Measurements from ENCODE around the gene CACNA1I. TPM values are rescaled to one million over a fixed set of nuclear protein-coding genes. Genes with fewer than 3 reads are reported as not detected.

CACNA1I gene
- polyA plus RNA-seq, 1 of the 3 experiments (the other 2 are of a cell fraction): not detected

DNA sequence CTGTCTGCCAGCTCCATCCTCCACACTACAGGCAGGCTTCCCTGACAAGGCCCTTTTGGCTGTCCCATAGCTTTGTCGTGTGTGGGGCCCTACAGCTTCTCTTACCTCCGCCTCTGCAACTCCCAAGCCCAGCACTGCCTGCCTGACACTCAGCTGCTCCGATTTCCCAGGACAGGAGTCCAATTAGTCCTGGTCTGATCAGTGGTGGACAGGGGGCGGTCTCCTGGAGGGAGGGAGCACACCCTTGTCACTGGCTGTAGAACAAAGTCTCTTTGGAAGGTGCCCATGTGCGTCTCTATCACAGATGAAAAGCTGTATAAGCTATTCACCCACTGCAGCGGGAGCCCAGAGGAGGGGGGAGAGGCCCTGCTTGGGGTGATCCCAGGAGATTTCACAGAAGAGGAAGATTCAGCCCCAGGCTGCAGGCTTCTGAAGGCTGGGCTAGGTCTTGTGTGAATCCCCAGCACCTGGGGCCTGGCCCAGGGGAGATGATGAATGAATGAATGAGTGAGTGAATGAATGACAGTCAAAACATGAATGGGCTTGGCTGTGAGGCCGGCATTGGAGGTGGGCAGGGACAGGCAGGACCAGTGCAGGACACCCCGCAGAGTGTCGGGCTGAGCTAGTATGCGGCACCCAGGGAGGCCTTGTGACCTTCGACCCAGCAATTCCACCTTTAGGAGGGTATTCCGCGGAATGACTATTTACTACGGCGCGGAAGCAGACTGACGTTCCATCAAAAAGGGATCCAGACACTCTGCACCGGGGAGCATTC lies 142.4 kb downstream of the CACNA1I start:
- 70% methylated on average over 5 of the region's 18 CpGs for WGBS (ENCODE audit: low lambda C conversion rate)
- H3K9me3 ChIP-seq: no peaks in the 10 kb centered on the region
- no peaks in the 10 kb centered on the region for H3K27me3 ChIP-seq (ENCODE audit: insufficient read depth)
- no peak for DNase-seq
- H3K9me2 ChIP-seq: no peaks in the 10 kb centered on the region
- ChIA-PET CTCF (no interaction called here), POLR2A (no interaction called here)
- H3K27ac ChIP-seq (ENCODE audit: low read depth in 2 of 2, low read length in 1 of 2): no peak overlapping the region
- no peak overlapping the region for H2AFZ ChIP-seq (ENCODE audit: low read depth)
- H3K79me2 ChIP-seq (ENCODE audit: insufficient read depth): no peaks in the 10 kb centered on the region
- no peak overlapping the region for H3K4me2 ChIP-seq
- H3K4me3 ChIP-seq (ENCODE audit: low read depth in 2 of 2, low read length in 1 of 2): no peak overlapping the region
- no peaks in the 10 kb centered on the region for H3K36me3 ChIP-seq (replicated peaks in 1 of 2; ENCODE audit: control insufficient read depth in 1 of 2, insufficient read depth in 2 of 2, low read length in 1 of 2)
- H3K4me1 ChIP-seq (ENCODE audit: control insufficient read depth in 1 of 2, insufficient read depth in 2 of 2, low read depth in 1 of 2, low read length in 1 of 2): no peaks in the 10 kb centered on the region
- H3K9ac ChIP-seq: no peak overlapping the region
- H4K20me1 ChIP-seq (ENCODE audit: insufficient read depth): no peaks in the 10 kb centered on the region
- H3F3A ChIP-seq (replicated peaks; ENCODE audit: insufficient read depth): no peaks in the 10 kb centered on the region
- no peak for TF ChIP-seq NFIC (IDR thresholded peaks at IDR 0.05; ENCODE audit: borderline replicate concordance)
- TF ChIP-seq ZBTB33 (IDR thresholded peaks at IDR 0.05; ENCODE audit: borderline replicate concordance, low read depth): no peak
- no peak for TF ChIP-seq TCF12 (IDR thresholded peaks at IDR 0.05)
- no peak for TF ChIP-seq CTCF (IDR thresholded peaks at IDR 0.05)
- TF ChIP-seq JUND (IDR thresholded peaks at IDR 0.05): no peak
- TF ChIP-seq RAD21 (IDR thresholded peaks at IDR 0.05; ENCODE audit: low read length): no peak
- no peak for TF ChIP-seq CHD2 (IDR thresholded peaks at IDR 0.05; ENCODE audit: low read length, partially characterized antibody)
- TF ChIP-seq, protein P1, sequence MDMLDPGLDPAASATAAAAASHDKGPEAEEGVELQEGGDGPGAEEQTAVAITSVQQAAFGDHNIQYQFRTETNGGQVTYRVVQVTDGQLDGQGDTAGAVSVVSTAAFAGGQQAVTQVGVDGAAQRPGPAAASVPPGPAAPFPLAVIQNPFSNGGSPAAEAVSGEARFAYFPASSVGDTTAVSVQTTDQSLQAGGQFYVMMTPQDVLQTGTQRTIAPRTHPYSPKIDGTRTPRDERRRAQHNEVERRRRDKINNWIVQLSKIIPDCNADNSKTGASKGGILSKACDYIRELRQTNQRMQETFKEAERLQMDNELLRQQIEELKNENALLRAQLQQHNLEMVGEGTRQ (IDR thresholded peaks at IDR 0.05; ENCODE audit: borderline replicate concordance, low read depth, low read length): no peak
- TF ChIP-seq POLR2AphosphoS5 (IDR thresholded peaks at IDR 0.05; ENCODE audit: low read depth, low read length): no peak

DNA sequence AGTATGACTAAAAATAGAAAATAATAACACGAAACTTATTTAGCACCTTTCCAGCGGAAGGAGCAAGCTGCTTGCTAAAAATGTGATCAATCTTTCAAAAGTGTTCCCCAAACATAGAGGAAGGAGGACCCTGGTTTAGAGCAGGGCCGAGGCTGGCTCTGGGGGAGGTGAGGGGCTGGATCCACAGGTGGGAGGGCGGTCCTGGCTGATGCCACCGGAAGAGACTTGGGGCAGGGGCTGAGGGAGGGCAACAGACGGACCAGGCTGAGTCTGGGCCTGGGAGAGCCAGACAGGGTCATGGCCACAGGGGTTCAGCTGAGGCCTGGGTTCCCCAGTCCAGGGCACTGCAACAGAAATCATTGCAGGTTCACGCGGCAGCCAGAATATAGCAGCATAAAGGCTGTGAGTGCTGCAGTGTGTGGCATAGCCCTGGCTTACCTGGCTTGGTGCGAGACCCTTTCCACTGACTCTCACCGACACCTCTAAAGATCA lies 143.3 kb downstream of the CACNA1I start:
- no peaks in the 10 kb centered on the region for H3K36me3 ChIP-seq (replicated peaks in 1 of 2; ENCODE audit: control insufficient read depth in 1 of 2, insufficient read depth in 2 of 2, low read length in 1 of 2)
- TF ChIP-seq IRF3 (IDR thresholded peaks at IDR 0.05; ENCODE audit: low read depth, low read length) (no peak), YY1 (IDR thresholded peaks at IDR 0.05; ENCODE audit: low read depth) (no peak), EZH2phosphoT487 (IDR thresholded peaks at IDR 0.05; ENCODE audit: borderline replicate concordance, low read depth) (no peak)
- no peak overlapping the region for H3K4me2 ChIP-seq
- CTCF ChIA-PET: no interaction called here
- no peak overlapping the region for H3K4me3 ChIP-seq (ENCODE audit: low read depth in 2 of 2, low read length in 1 of 2)
- no peaks in the 10 kb centered on the region for H3F3A ChIP-seq (replicated peaks; ENCODE audit: insufficient read depth)
- no peak for DNase-seq
- H3K9me3 ChIP-seq: no peaks in the 10 kb centered on the region
- no peaks in the 10 kb centered on the region for H3K4me1 ChIP-seq (ENCODE audit: control insufficient read depth in 1 of 2, insufficient read depth in 2 of 2, low read depth in 1 of 2, low read length in 1 of 2)
- H3K9me2 ChIP-seq: no peaks in the 10 kb centered on the region
- H4K20me1 ChIP-seq (ENCODE audit: insufficient read depth): no peaks in the 10 kb centered on the region
- no peak overlapping the region for H3K9ac ChIP-seq
- POLR2A ChIA-PET: no interaction called here
- 68% methylated on average over 5 of the region's 10 CpGs for WGBS (ENCODE audit: low lambda C conversion rate)
- H3K27me3 ChIP-seq (ENCODE audit: insufficient read depth): no peaks in the 10 kb centered on the region
- H3K27ac ChIP-seq (ENCODE audit: low read depth in 2 of 2, low read length in 1 of 2): no peak overlapping the region
- H2AFZ ChIP-seq (ENCODE audit: low read depth): no peak overlapping the region
- H3K79me2 ChIP-seq (ENCODE audit: insufficient read depth): no peaks in the 10 kb centered on the region

Measured in SK-N-SH (cell line).